SU-DHL-6 (cell line): ENCODE data around the gene CHST6.

Source experiments
- H2AFZ ChIP-seq: fragments of 200-600 bp; sonication (generic); 2 replicates; pipeline ENCODE4 v1.6.1; 2014; ENCODE audit warnings: low read depth, mild to moderate bottlenecking, moderate library complexity, mixed read lengths, antibody characterized with exemption, low read length; ENCODE audit not compliant: severe bottlenecking
- H3F3A ChIP-seq: fragments of 200-600 bp; shearing (Covaris generic); 2 replicates; pipeline ENCODE4 v1.6.0; 2016; ENCODE audit warnings: antibody characterized with exemption, mild to moderate bottlenecking; ENCODE audit not compliant: insufficient read depth
- H3K27ac ChIP-seq: fragments of 200-600 bp; sonication (generic); 2 replicates; pipeline ENCODE4 v1.5.1; 2016; ENCODE audit warnings: low read depth, mild to moderate bottlenecking, low read length, moderate library complexity, mixed read lengths
- H3K27me3 ChIP-seq: fragments of 200-600 bp; sonication (generic), shearing (Covaris generic); 2 replicates; pipeline ENCODE4 v1.6.0; 2014; ENCODE audit warnings: mild to moderate bottlenecking, low read length
- H3K36me3 ChIP-seq: fragments of 200-600 bp; sonication (generic); 2 replicates; pipeline ENCODE4 v1.6.1; 2014; ENCODE audit warnings: mild to moderate bottlenecking, low read length, mixed read lengths
- H3K4me2 ChIP-seq: fragments of 300-600, 200-600 bp; shearing (Covaris generic), sonication (generic); 2 replicates; pipeline ENCODE4 v1.6.0; 2014; ENCODE audit warnings: low read length, low read depth, mild to moderate bottlenecking; ENCODE audit not compliant: poor library complexity, severe bottlenecking
- H3K4me3 ChIP-seq: fragments of 200-600 bp; sonication (generic); 2 replicates; pipeline ENCODE4 v1.5.1; 2014; ENCODE audit warnings: antibody characterized with exemption, low read length, mild to moderate bottlenecking, mixed read lengths; ENCODE audit not compliant: insufficient read depth, poor library complexity, severe bottlenecking
- H3K79me2 ChIP-seq: fragments of 200-600 bp; sonication (generic); 2 replicates; pipeline ENCODE4 v1.6.1; 2014; ENCODE audit warnings: mild to moderate bottlenecking, low read length, moderate library complexity; ENCODE audit not compliant: insufficient read depth
- H3K9ac ChIP-seq: fragments of 200-600 bp; sonication (generic); 2 replicates; pipeline ENCODE4 v1.7.0; 2014; ENCODE audit warnings: mild to moderate bottlenecking, low read length
- H3K9me2 ChIP-seq: fragments of 200-600 bp; sonication (generic); replicated peaks from 2 replicates; pipeline ENCODE4 v1.6.1; 2014; ENCODE audit warnings: low read length; ENCODE audit not compliant: insufficient read depth
- H3K9me3 ChIP-seq: fragments of 200-600 bp; sonication (generic); 2 replicates; pipeline ENCODE4 v1.6.1; 2014; ENCODE audit warnings: low read length, mixed read lengths; ENCODE audit not compliant: insufficient read depth
- H4K20me1 ChIP-seq: fragments of 200-600 bp; sonication (generic); 2 replicates; pipeline ENCODE4 v1.6.1; 2014; ENCODE audit warnings: low read depth, mild to moderate bottlenecking, antibody characterized with exemption, low read length, moderate library complexity, mixed read lengths
- CTCF ChIP-seq: fragments of 200-600 bp; sonication (generic); IDR thresholded peaks from one replicate; pipeline ENCODE4 v1.5.1; 2017; ENCODE audit warnings: antibody characterized with exemption, mild to moderate bottlenecking, low read length, moderate library complexity; ENCODE audit not compliant: insufficient read depth, poor library complexity, severe bottlenecking
- EZH2phosphoT487 ChIP-seq: fragments of 200-600 bp; sonication (generic), shearing (Covaris generic); conservative IDR thresholded peaks from 2 replicates; pipeline ENCODE4 v1.6.1; 2018; ENCODE audit warnings: mild to moderate bottlenecking, antibody characterized with exemption, low read length, moderate library complexity, mixed read lengths

Gene CHST6

GRCh38 chr16:75443298-75443697 lies 51.9 kb downstream of the CHST6 start:
- H4K20me1 ChIP-seq: no peaks in the 10 kb centered on the region
- no peaks in the 10 kb centered on the region for H3K9me2 ChIP-seq
- no peak overlapping the region for H3K9ac ChIP-seq
- no peak for TF ChIP-seq CTCF
- TF ChIP-seq EZH2phosphoT487: no peak
- H3F3A ChIP-seq: 0 out of 2 replicates have a peak, but pooled peaks cover 4% of the 10 kb centered on the region
- H3K4me2 ChIP-seq: no peak overlapping the region
- no peaks in the 10 kb centered on the region; the same call in 1 of the 2 replicates for H3K79me2 ChIP-seq
- no peaks in the 10 kb centered on the region; the same call in 1 of the 2 replicates for H3K36me3 ChIP-seq
- H2AFZ ChIP-seq: no peak overlapping the region
- H3K27ac ChIP-seq: no peak overlapping the region
- H3K4me3 ChIP-seq: no peak overlapping the region
- H3K9me3 ChIP-seq: no peaks in the 10 kb centered on the region
- H3K27me3 ChIP-seq: no peaks in the 10 kb centered on the region

- Histone ChIP-seq H3K27me3 (no peaks in the 10 kb centered on the region), H4K20me1 (no peaks in the 10 kb centered on the region), H3K36me3 (no peaks in the 10 kb centered on the region), H3K9ac (peak overlapping the region; percentile 70), H2AFZ (peak overlapping the region; percentile 99), H3K9me2 (no peaks in the 10 kb centered on the region), H3K4me3 (peak overlapping the region; percentile 92), H3K4me2 (peak overlapping the region; percentile 97), H3K79me2 (peaks cover 28% of the 10 kb centered on the region), H3F3A (peaks cover 14% of the 10 kb centered on the region), H3K9me3 (no peaks in the 10 kb centered on the region), H3K27ac (peak overlapping the region; percentile 64)
- TF ChIP-seq EZH2phosphoT487 (no peak), CTCF (no peak)
Measured at GRCh38 chr16:75433732-75434413, 61.4 kb downstream of the CHST6 start.

- H3K27ac ChIP-seq: peak within 1 kb of the TSS; percentile 64
Measured at GRCh38 chr16:75432828-75433731, 62.2 kb downstream of the CHST6 start, which contains the start of gene CFDP1. Gene CFDP1 (minus strand): TSS chr16:75433503. CDS start chr16:75433352, 151 bp downstream.

More at GRCh38 chr16:75432828-75433731, 62.2 kb downstream of the CHST6 start, which contains the start of gene CFDP1:
- Histone ChIP-seq H3K79me2 (peaks cover 36% of the 10 kb centered on the region), H3K9ac (peak within 1 kb of the TSS; percentile 70), H4K20me1 (no peaks in the 10 kb centered on the region), H3K9me2 (no peaks in the 10 kb centered on the region), H3K27me3 (no peaks in the 10 kb centered on the region), H3K9me3 (no peaks in the 10 kb centered on the region), H3K4me3 (peak within 1 kb of the TSS; percentile 92), H2AFZ (peak within 1 kb of the TSS; percentile 99), H3F3A (peaks cover 12% of the 10 kb centered on the region), H3K4me2 (peak within 1 kb of the TSS; percentile 97), H3K36me3 (no peaks in the 10 kb centered on the region)
- TF ChIP-seq EZH2phosphoT487: no peak
- TF ChIP-seq CTCF: no peak
